ENCODE measurements around the gene SLC35G2. TPM values are rescaled to one million over a fixed set of nuclear protein-coding genes. Genes with fewer than 3 reads are reported as not detected.

Gene SLC35G2
- total and polyA plus RNA-seq, 2 of the 4 experiments (the other 2 are of a cell fraction) = 6.6 to 7.0 TPM

DNA sequence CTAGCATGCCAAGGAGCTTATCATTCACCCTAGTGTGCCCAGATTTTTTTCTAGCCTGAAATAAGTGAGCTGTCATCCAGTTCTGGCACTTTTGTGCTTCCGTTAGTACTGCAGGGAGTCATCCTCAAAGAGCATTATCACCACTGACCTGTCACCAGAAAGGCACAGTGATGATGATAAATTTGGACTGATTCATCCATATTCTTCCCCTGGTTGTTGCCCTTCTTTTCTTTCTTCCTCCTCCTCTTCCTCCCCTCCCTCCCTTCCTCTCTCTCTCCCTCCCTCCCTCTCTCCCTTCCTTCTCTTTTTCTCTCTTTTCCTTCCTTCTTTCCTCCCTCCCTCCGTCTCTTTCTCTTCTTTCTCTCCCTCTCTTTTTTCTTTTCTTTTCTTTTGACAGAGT, 21.3 kb downstream of the SLC35G2 start:
- BruUV-seq (replicated peaks) = no TSS peak
- no peak overlapping the region for H4K91ac ChIP-seq (ENCODE audit: insufficient read depth, low read depth, low read length)
- 0 out of 2 replicates have a peak, but pooled peaks cover under 1% of the 10 kb centered on the region for H3K36me3 ChIP-seq (ENCODE audit: control insufficient read depth, insufficient read depth, low read length)
- H2AFZ ChIP-seq (replicated peaks; ENCODE audit: low read length, poor library complexity) = no peak overlapping the region
- no peak overlapping the region for H3K27ac ChIP-seq (ENCODE audit: insufficient read depth, low read length)
- no peak overlapping the region for H4K5ac ChIP-seq (ENCODE audit: low read depth, low read length)
- no peak overlapping the region for H3K4me2 ChIP-seq (ENCODE audit: low read depth, low read length)
- no peak for TF ChIP-seq MAFK (IDR thresholded peaks at IDR 0.05; ENCODE audit: low read depth, low read length)
- no peak for TF ChIP-seq NFE2L2 (IDR thresholded peaks at IDR 0.05; ENCODE audit: low read depth, low read length)
- TF ChIP-seq CHD1 (IDR thresholded peaks at IDR 0.05; ENCODE audit: low read depth, low read length) = no peak
- TF ChIP-seq, protein P1, sequence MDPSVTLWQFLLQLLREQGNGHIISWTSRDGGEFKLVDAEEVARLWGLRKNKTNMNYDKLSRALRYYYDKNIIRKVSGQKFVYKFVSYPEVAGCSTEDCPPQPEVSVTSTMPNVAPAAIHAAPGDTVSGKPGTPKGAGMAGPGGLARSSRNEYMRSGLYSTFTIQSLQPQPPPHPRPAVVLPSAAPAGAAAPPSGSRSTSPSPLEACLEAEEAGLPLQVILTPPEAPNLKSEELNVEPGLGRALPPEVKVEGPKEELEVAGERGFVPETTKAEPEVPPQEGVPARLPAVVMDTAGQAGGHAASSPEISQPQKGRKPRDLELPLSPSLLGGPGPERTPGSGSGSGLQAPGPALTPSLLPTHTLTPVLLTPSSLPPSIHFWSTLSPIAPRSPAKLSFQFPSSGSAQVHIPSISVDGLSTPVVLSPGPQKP (IDR thresholded peaks at IDR 0.05; ENCODE audit: borderline replicate concordance, low read depth, low read length) = no peak
- TF ChIP-seq BHLHE40 (IDR thresholded peaks at IDR 0.05; ENCODE audit: low read depth, low read length) = no peak
- TF ChIP-seq FOS (IDR thresholded peaks at IDR 0.05; ENCODE audit: low read depth, low read length) = no peak
- no peak overlapping the region for H4K8ac ChIP-seq (ENCODE audit: low read depth in 2 of 2, low read length in 2 of 2)
- H3K4me1 ChIP-seq (ENCODE audit: control insufficient read depth, insufficient read depth, low read length) = peaks cover 20% of the 10 kb centered on the region
- whole genome bisulfite sequencing, 2 experiments (ENCODE audit: extremely low coverage in 2 of 2, insufficient read length in 1 of 2) = 69% methylated on average over 2 of the region's 2 CpGs; no CpG with 5 or more reads in 1 of the 2 experiments
- no peak for ATAC-seq (ENCODE audit: low read depth)
- H2BK20ac ChIP-seq (ENCODE audit: low read depth, low read length) = no peak overlapping the region; the same call in 1 of the 2 replicates
- in situ Hi-C loops (cut with MboI; ENCODE audit: low sequenced_read_pairs) (no loop called here), intact Hi-C loops (cut with micrococcal nuclease) (no loop called here), dilution Hi-C loops (cut with HindIII; ENCODE audit: low sequenced_read_pairs, unreplicated experiment) (no loop called here)
- no peaks in the 10 kb centered on the region for H3K9me3 ChIP-seq (ENCODE audit: control insufficient read depth, insufficient read depth, low read length)
- no peak for DNase-seq
- H3K4me3 ChIP-seq (ENCODE audit: insufficient read depth, low read depth, low read length) = no peak overlapping the region
- H3K23ac ChIP-seq (ENCODE audit: low read depth, low read length) = 0 out of 2 replicates have a peak overlapping the region, but pooled peaks have one; percentile 8
- H2BK5ac ChIP-seq (ENCODE audit: low read depth, low read length, poor library complexity, severe bottlenecking) = no peak overlapping the region
- peaks cover 31 to 48% of the 10 kb centered on the region in 2 experiments for H3K79me1 ChIP-seq (ENCODE audit: low read depth in 1 of 2, low read length in 2 of 2)
- H4K20me1 ChIP-seq (ENCODE audit: insufficient read depth, low read length) = no peaks in the 10 kb centered on the region; the same call in 1 of the 2 replicates
- no peak overlapping the region for H3K56ac ChIP-seq (ENCODE audit: extremely low read depth, insufficient read depth, low read length)
- no peak overlapping the region for H3K18ac ChIP-seq (ENCODE audit: low read depth, low read length)
- no peak overlapping the region for H2AK9ac ChIP-seq (replicated peaks; ENCODE audit: low read depth, low read length, poor library complexity)
- CTCF ChIA-PET = no interaction called here
- peaks cover 6% of the 10 kb centered on the region; the same call in 1 of the 2 replicates for H3K9me1 ChIP-seq (ENCODE audit: insufficient read depth, low read length)
- H3K14ac ChIP-seq (replicated peaks; ENCODE audit: low read depth, low read length) = 0 out of 2 replicates have a peak overlapping the region, but pooled peaks have one; percentile 52
- H2BK120ac ChIP-seq (ENCODE audit: low read depth, low read length) = no peak overlapping the region; the same call in 1 of the 2 replicates
- H2BK15ac ChIP-seq (ENCODE audit: low read depth, low read length) = no peak overlapping the region
- H3K27me3 ChIP-seq (ENCODE audit: control insufficient read depth, insufficient read depth, low read length) = no peaks in the 10 kb centered on the region
- POLR2A ChIA-PET (ENCODE audit: unreplicated experiment) = no interaction called here
- no peak overlapping the region for H2AK5ac ChIP-seq (ENCODE audit: low read depth, low read length)
- no peak overlapping the region for H3K4ac ChIP-seq (ENCODE audit: low read depth, low read length)
- H3K9ac ChIP-seq (ENCODE audit: low read depth, low read length) = no peak overlapping the region

Measured in IMR-90 (cell line).